Kidney epithelial cell (primary cell): ENCODE results near the gene SYNE1. TPM values are rescaled to one million over a fixed set of nuclear protein-coding genes. Genes with fewer than 3 reads are reported as not detected.
"Not testable (repeated sequence)": the region's sequence is repeated elsewhere in the genome, so short reads cannot be mapped to it uniquely, and the experiment has no call there.

ENCODE experiments used
- DNase-seq: peaks from one replicate; pipeline ENCODE4 v3.0.0-alpha.2; 2010; ENCODE audit warnings: low read depth
- H3K27me3 ChIP-seq: 2 replicates; pipeline ENCODE4 v1.6.0; 2011; ENCODE audit warnings: low read length; ENCODE audit not compliant: control insufficient read depth, insufficient read depth
- H3K36me3 ChIP-seq: 2 replicates; pipeline ENCODE4 v1.5.1; 2011; ENCODE audit warnings: low read length; ENCODE audit not compliant: control insufficient read depth, insufficient read depth
- H3K4me3 ChIP-seq: 2 replicates; pipeline ENCODE4 v1.5.1; 2011; ENCODE audit warnings: low read depth, mild to moderate bottlenecking, control low read depth, low read length
- total RNA-seq: library from RNA; depleted of rRNA; stranded (reverse); fragments of >200 nt; gene quantifications from 2 replicates; pipeline ENCODE4 v1.2.3, GENCODE V29; 2015
- TF ChIP-seq, protein P1 (sequence below): IDR thresholded peaks from 2 replicates; pipeline ENCODE4 v1.5.1; 2011; ENCODE audit warnings: mild to moderate bottlenecking, moderate library complexity, low read length, control low read depth, inconsistent platforms; ENCODE audit not compliant: insufficient read depth, poor library complexity, severe bottlenecking

The SYNE1 gene
- total RNA-seq, 1 donor from 2014 or later, result 43.1 TPM

DNA sequence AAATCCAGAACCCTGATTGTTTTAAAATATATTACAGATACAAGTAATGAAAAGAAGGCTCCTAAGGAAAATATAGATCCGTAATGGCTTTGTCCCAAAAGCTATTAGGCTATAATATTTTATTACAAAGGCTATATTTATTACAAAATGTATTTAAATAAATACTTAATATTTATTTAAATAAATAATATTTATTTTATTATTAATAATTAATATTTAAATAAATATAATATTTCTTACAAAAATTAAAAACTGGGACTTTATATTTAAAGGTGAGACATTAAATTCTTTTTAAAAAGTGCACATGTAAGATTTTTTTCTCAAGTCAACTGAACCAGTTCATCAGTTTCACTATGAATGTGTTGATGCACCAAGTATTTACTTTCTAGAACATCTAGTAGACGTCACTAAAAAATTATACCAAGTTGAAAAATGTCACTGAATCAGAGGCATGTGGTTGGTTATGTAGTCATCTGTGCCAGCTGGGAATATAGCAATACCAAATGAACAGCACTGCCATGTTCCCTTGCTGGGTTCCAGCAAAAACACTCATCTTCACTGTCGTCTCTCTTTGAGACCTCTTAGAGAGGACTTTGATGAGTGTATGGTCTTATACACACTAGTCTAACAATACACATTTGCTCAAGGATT lies 550.8 kb downstream of the SYNE1 start:
- H3K27me3 ChIP-seq, result no peaks in the 10 kb centered on the region
- H3K36me3 ChIP-seq, result no peaks in the 10 kb centered on the region
- no peak for DNase-seq
- H3K4me3 ChIP-seq, result no peak overlapping the region
- TF ChIP-seq, protein P1, sequence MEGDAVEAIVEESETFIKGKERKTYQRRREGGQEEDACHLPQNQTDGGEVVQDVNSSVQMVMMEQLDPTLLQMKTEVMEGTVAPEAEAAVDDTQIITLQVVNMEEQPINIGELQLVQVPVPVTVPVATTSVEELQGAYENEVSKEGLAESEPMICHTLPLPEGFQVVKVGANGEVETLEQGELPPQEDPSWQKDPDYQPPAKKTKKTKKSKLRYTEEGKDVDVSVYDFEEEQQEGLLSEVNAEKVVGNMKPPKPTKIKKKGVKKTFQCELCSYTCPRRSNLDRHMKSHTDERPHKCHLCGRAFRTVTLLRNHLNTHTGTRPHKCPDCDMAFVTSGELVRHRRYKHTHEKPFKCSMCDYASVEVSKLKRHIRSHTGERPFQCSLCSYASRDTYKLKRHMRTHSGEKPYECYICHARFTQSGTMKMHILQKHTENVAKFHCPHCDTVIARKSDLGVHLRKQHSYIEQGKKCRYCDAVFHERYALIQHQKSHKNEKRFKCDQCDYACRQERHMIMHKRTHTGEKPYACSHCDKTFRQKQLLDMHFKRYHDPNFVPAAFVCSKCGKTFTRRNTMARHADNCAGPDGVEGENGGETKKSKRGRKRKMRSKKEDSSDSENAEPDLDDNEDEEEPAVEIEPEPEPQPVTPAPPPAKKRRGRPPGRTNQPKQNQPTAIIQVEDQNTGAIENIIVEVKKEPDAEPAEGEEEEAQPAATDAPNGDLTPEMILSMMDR, result no peak

DNA sequence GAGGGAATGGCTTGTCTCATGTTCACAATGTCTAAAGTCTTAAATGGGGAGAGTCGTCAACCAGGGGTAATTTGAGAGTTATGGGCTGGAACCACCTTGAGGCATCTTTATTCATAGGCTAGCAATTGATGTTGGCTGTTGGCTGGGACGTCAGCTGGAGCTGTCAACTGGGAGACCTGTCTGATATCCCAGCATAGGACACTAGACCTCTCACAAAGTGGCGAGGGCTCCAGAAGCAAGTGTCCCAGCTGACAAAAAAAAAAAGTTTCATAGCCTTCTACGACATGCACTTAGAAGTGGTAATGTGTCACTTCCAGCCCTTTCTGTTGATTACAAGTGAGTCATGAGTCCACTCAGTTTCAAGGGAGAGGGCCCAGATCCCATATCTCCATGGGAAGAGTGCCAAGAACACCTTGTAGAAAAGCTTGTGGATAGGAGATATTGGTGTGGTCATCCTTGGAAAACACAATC lies 551.7 kb downstream of the SYNE1 start:
- DNase-seq, result peak; percentile 25
- H3K27me3 ChIP-seq, result no peaks in the 10 kb centered on the region
- H3K36me3 ChIP-seq, result no peaks in the 10 kb centered on the region
- TF ChIP-seq, protein P1, result no peak
- no peak overlapping the region for H3K4me3 ChIP-seq

DNA sequence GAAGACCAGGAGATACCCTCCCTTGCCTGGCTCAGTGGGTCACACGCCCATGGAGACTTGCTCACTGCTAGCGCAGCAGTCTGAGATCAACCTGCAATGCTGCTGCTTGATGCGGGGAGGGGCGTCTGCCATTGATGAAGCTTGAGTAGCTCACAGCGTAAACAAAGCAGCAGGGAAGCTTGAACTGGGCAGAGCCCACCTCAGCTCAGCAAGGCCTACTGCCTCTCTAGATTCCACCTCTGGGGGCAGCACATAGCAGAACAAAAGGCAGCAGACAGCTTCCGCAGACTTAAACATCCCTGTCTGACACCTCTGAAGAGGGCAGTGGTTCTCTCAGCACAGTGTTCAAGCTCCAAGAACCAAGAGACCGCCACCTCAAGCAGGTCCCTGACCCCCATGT lies 558.4 kb downstream of the SYNE1 start:
- TF ChIP-seq, protein P1, result no peak
- DNase-seq, result no peak
- H3K36me3 ChIP-seq, result no peaks in the 10 kb centered on the region
- no peaks in the 10 kb centered on the region for H3K27me3 ChIP-seq
- no peak overlapping the region for H3K4me3 ChIP-seq

DNA sequence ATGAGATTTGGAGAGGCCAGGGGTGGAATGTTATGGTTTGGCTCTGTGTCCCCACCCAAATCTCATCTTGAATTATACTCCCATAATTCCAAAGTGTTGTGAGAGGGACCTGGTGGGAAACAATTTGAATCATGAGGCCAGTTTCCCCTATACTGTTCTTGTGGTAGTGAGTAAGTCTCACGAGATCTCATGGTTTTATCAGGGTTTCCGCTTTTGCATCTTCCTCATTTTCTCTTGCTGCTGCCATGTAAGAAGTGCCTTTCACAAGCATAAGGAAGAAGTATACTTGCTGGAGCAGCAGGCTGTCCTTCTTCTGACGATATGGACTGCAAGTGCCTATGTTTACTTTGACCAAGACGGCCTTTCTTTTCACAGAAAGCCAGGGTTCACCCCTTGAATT lies 559.2 kb downstream of the SYNE1 start:
- TF ChIP-seq, protein P1, result no peak
- H3K4me3 ChIP-seq, result no peak overlapping the region
- H3K27me3 ChIP-seq, result no peaks in the 10 kb centered on the region
- DNase-seq, result no peak
- H3K36me3 ChIP-seq, result no peaks in the 10 kb centered on the region

DNA sequence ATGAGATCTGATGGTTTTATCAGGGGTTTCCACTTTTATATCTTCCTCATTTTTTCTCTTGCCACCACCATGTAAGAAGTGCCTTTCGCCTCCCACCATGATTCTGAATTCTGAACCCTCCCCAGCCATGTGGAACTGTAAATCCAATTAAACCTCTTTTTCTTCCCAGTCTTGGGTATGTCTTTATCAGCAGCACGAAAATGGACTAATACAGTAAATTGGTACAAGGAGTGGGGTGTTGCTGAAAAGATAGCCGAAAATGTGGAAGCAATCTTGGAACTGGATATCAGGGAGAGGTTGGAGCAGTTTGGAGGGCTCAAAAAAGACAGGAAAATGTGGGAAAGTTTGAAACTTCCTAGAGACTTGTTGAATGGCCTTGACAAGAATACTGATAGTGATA lies 560.9 kb downstream of the SYNE1 start:
- H3K36me3 ChIP-seq, H3K4me3 ChIP-seq, H3K27me3 ChIP-seq, DNase-seq: not testable (repeated sequence)

DNA sequence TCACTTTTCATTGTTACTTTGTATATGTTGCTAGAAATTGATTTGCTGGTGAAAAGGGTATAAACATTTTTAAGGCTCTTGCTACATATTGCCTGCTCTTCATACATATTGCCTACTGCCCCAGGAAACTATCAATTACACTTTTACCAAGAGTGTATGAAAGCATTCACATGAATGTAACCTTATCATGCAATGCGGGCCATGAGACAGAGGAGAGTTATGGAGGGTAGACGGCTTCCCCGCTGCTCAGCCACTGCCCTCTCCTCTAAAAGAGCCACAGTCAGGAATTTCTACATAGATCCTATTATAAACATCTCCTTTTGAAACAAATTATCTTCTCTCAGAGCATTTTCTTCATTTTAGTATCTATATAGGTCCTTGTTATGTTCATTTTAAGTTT lies 565.3 kb downstream of the SYNE1 start:
- H3K36me3 ChIP-seq, result no peaks in the 10 kb centered on the region
- no peak for DNase-seq
- no peaks in the 10 kb centered on the region for H3K27me3 ChIP-seq
- TF ChIP-seq, protein P1, result no peak
- H3K4me3 ChIP-seq, result no peak overlapping the region

Other genes with a start within 250 kb of the SYNE1 start
- 8.4 and 9.6 TPM in 2 replicates for gene MYCT1, start 60.5 kb upstream of the SYNE1 start, total RNA-seq
- 6.5 and 7.1 TPM in 2 replicates for gene VIP, start 113.4 kb upstream of the SYNE1 start, total RNA-seq